ENCODE results near the gene LMLN.

DNA sequence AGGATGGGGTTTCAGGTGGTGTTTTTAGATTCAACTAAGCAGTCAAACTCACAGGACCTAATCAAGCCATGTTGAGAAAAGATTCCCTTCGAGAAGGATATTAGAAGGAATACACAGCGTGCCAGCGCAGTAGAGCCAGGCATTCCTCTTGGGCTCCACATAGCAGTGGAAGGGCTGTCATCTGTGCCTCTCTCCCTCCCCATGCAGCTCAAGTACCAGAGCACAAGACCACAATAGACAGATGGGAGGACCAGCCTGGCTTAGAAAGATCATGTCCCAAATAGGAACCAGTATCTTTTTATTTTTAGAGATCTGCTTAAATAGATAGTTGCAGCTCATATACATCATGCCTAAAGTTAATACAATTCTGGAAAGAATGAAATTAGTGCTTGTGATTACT is 37.9 kb downstream of the LMLN start:
- TF ChIP-seq, protein P1, sequence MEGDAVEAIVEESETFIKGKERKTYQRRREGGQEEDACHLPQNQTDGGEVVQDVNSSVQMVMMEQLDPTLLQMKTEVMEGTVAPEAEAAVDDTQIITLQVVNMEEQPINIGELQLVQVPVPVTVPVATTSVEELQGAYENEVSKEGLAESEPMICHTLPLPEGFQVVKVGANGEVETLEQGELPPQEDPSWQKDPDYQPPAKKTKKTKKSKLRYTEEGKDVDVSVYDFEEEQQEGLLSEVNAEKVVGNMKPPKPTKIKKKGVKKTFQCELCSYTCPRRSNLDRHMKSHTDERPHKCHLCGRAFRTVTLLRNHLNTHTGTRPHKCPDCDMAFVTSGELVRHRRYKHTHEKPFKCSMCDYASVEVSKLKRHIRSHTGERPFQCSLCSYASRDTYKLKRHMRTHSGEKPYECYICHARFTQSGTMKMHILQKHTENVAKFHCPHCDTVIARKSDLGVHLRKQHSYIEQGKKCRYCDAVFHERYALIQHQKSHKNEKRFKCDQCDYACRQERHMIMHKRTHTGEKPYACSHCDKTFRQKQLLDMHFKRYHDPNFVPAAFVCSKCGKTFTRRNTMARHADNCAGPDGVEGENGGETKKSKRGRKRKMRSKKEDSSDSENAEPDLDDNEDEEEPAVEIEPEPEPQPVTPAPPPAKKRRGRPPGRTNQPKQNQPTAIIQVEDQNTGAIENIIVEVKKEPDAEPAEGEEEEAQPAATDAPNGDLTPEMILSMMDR (conservative IDR thresholded peaks at IDR 0.05; ENCODE audit: low read depth, low read length) = no peak
- TF ChIP-seq EZH2 (IDR thresholded peaks at IDR 0.05; ENCODE audit: borderline replicate concordance, low read depth, low read length, poor library complexity, severe bottlenecking) = no peak

Measured in A673 (cell line).